Liver (tissue), 3 donors: ENCODE measurements around the gene SPATS2L.

Experiments
- ATF3 ChIP-seq: IDR thresholded peaks from 2 replicates; pipeline ENCODE4 v1.6.1; 2016; ENCODE audit warnings: antibody characterized with exemption
- HNF4G ChIP-seq: IDR thresholded peaks from 2 replicates; pipeline ENCODE4 v1.6.1; 2016; ENCODE audit warnings: antibody characterized with exemption
- JUND ChIP-seq, 2 donors: IDR thresholded peaks; 2 replicates each; pipeline ENCODE4 v1.6.1; 2016; ENCODE audit warnings: antibody characterized with exemption in 2 of 2
- MAX ChIP-seq: IDR thresholded peaks from 2 replicates; pipeline ENCODE4 v1.6.1; 2016; ENCODE audit warnings: antibody characterized with exemption
- RAD21 ChIP-seq, 2 donors: IDR thresholded peaks; 2 replicates each; pipeline ENCODE4 v1.6.1; 2016; ENCODE audit warnings: antibody characterized with exemption in 2 of 2, mild to moderate bottlenecking in 2 of 2
- REST ChIP-seq: IDR thresholded peaks from 2 replicates; pipeline ENCODE4 v1.6.1; 2016; ENCODE audit warnings: antibody characterized with exemption, mild to moderate bottlenecking
- RXRA ChIP-seq, 2 donors: IDR thresholded peaks; 2 replicates each; pipeline ENCODE4 v1.6.1; 2017 to 2018; ENCODE audit warnings: antibody characterized with exemption in 2 of 2, mild to moderate bottlenecking in 1 of 2
- SP1 ChIP-seq: IDR thresholded peaks from 2 replicates; pipeline ENCODE4 v1.6.1; 2018; ENCODE audit warnings: antibody characterized with exemption, mild to moderate bottlenecking
- TAF1 ChIP-seq: conservative IDR thresholded peaks from 2 replicates; pipeline ENCODE4 v1.6.1; 2016; ENCODE audit warnings: antibody characterized with exemption, mild to moderate bottlenecking
- YY1 ChIP-seq: IDR thresholded peaks from 2 replicates; pipeline ENCODE4 v1.6.1; 2016; ENCODE audit warnings: antibody characterized with exemption, mild to moderate bottlenecking
- ZBTB33 ChIP-seq: IDR thresholded peaks from 2 replicates; pipeline ENCODE4 v1.6.1; 2016; ENCODE audit warnings: antibody characterized with exemption
- TF ChIP-seq, protein P1 (sequence below): fragments of 150-350 bp; IDR thresholded peaks from 2 replicates; pipeline ENCODE4 v1.5.1; 2017; ENCODE audit warnings: improper control_type of control experiment, low read depth, low read length; ENCODE audit not compliant: missing input control
- donor health status: healthy.
- donor health status: healthy.

GRCh38 chr2:200352636-200353035, 46.1 kb downstream of the SPATS2L start:
- TF ChIP-seq ATF3 (no peak), JUND (IDR thresholded peaks at IDR 0.05) (no peak), REST (no peak), RAD21 (IDR thresholded peaks at IDR 0.05) (no peak), TAF1 (no peak), MAX (no peak), ZBTB33 (no peak), YY1 (no peak), SP1 (no peak), RXRA (IDR thresholded peaks at IDR 0.05) (no peak), HNF4G (no peak)
- TF ChIP-seq, protein P1, sequence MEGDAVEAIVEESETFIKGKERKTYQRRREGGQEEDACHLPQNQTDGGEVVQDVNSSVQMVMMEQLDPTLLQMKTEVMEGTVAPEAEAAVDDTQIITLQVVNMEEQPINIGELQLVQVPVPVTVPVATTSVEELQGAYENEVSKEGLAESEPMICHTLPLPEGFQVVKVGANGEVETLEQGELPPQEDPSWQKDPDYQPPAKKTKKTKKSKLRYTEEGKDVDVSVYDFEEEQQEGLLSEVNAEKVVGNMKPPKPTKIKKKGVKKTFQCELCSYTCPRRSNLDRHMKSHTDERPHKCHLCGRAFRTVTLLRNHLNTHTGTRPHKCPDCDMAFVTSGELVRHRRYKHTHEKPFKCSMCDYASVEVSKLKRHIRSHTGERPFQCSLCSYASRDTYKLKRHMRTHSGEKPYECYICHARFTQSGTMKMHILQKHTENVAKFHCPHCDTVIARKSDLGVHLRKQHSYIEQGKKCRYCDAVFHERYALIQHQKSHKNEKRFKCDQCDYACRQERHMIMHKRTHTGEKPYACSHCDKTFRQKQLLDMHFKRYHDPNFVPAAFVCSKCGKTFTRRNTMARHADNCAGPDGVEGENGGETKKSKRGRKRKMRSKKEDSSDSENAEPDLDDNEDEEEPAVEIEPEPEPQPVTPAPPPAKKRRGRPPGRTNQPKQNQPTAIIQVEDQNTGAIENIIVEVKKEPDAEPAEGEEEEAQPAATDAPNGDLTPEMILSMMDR: no peak
